ENCODE data around the gene HBS1L.

HBS1L gene

DNA sequence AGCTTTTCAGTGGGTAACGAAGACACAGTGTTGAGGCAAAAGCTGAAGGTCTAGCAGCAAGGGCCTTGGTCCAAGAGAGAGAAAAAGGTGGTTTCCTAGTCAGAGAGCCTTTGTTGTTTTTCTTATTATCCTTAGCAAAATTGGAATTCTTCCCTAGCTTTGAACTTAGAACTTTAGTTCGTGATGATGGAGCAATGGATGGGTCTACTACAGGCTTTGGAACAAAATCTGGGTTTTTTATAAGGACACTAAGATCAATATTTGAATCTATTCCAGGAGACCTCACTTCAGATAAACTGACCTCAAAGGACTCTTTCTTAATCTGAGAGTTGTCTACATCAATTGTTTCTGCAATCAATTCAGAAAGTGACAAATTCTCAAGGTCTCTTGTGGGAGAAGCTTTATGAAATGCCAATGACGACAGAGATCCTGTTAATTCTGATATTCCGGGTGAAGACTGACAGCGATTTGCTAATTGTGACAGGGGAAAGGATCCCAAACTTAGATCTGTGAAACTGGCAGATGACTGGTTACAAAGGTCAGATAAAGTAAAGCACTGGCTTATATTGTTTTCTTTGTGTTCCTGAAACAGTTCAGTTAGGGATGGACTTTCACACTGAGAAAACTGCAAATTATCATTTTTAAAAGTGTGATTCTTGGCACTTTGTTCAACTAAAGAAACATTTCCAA is 17.7 kb downstream of the HBS1L start:
- ChIA-PET CTCF (interaction anchor here (0.6 kb wide), 2 partner anchors 15 to 853 kb away, joined by 3 to 4 read pairs; no protein-coding TSS in a partner anchor), POLR2A (ENCODE audit: low non-redundant PET) (no interaction called here)
- TF ChIP-seq, protein P1, sequence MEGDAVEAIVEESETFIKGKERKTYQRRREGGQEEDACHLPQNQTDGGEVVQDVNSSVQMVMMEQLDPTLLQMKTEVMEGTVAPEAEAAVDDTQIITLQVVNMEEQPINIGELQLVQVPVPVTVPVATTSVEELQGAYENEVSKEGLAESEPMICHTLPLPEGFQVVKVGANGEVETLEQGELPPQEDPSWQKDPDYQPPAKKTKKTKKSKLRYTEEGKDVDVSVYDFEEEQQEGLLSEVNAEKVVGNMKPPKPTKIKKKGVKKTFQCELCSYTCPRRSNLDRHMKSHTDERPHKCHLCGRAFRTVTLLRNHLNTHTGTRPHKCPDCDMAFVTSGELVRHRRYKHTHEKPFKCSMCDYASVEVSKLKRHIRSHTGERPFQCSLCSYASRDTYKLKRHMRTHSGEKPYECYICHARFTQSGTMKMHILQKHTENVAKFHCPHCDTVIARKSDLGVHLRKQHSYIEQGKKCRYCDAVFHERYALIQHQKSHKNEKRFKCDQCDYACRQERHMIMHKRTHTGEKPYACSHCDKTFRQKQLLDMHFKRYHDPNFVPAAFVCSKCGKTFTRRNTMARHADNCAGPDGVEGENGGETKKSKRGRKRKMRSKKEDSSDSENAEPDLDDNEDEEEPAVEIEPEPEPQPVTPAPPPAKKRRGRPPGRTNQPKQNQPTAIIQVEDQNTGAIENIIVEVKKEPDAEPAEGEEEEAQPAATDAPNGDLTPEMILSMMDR (conservative IDR thresholded peaks at IDR 0.05; ENCODE audit: low read depth), result no peak
- DNase-seq (ENCODE audit: low spot score), result no peak
- H3K27ac ChIP-seq, result no peak overlapping the region

DNA sequence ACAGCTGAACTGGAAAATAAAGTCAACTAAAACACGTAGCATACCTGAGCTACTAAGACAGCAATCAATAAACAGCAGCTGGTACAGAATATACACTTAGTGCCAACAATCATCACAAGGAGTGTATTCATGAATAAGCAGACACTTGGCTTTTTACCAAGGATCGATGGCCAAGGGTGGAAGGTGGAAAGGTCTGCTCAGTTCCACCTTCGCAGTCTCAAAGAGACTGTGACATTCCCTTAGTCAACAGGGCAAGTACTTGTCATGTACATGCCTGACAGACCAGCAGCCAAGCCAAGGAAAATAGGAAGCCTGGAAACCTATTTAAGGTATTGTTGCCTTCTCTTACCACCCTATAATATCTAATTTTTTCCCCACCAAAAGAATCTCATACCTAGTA is 21.4 kb downstream of the HBS1L start:
- POLR2A ChIA-PET (ENCODE audit: low non-redundant PET), result no interaction called here
- TF ChIP-seq, protein P1 (conservative IDR thresholded peaks at IDR 0.05; ENCODE audit: low read depth), result no peak
- CTCF ChIA-PET, result no interaction called here
- no peak for DNase-seq (ENCODE audit: low spot score)
- no peak overlapping the region for H3K27ac ChIP-seq

DNA sequence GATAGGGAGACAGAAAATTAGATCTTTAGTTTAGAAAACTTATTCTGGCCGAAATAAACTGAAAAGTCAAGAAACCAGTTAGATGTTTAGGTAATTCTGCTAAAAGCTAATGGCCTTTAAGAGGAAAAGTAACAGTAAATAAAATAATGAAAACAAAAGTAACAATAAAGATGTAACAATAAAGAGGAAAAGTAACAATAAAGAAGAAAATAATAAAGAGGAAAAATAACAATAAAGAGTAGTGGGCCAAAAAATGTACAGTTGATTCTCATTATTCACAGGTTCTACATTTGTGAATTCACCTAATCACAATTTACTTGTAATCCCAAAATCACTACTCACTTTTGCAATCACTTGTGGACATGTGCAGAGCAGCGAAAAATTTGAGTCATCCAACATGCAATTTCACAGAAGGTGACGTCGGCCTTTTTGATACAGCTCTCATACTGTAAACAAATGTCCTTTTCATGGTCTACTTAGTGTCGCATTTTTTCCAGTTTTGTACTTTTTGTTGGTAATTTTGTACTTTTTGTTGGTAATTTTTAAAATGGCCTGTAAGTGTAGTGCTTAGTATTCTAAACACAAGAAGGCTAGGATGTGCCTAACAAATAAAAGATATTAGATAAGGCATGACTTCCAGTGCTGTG is 24.0 kb downstream of the HBS1L start:
- POLR2A ChIA-PET (ENCODE audit: low non-redundant PET), result no interaction called here
- no peak for DNase-seq (ENCODE audit: low spot score)
- TF ChIP-seq, protein P1 (conservative IDR thresholded peaks at IDR 0.05; ENCODE audit: low read depth), result no peak
- no peak overlapping the region for H3K27ac ChIP-seq
- CTCF ChIA-PET, result no interaction called here

DNA sequence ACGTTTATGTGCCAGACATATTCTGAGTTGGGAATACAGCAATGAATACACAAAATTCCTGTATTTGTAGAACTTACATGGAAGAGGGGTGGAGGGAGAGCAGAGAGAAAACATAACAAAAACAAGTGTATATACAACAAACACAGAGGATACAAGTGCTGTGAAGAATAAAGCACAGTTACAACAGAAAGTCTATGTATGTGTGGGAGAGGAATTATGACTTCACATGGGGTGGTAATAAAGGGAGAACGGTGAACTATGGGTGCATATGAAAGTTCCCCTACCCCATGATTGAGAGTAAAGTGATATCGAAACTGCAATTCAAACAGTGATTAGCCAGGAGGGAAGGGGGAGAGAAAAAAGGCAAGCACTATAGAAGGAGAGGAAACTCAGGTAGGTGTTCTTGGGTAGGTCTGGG is 24.6 kb downstream of the HBS1L start:
- CTCF ChIA-PET, result no interaction called here
- TF ChIP-seq, protein P1 (conservative IDR thresholded peaks at IDR 0.05; ENCODE audit: low read depth), result no peak

DNA sequence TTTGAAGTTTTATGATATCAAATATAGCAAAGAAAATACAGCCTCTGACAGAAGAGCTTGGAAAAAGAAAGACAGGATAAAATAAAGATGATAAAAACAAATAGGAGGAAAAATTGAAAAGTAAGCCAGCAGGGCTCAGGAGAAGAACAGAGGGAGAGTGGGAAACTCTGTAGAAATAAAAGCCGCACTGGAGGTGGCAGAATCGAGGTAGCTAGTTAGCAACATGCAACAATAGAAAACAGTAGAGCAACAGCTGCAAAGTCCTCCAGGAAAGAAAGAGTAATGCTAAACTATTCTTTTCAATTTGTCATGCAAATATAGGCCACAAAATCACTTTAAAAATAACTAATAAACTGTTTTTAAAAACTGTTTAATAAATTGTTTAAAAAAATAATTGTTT is 28.8 kb downstream of the HBS1L start:
- ChIA-PET CTCF (interaction anchor here (0.6 kb wide), 2 partner anchors 197 to 1067 kb away, joined by 3 read pairs; no protein-coding TSS in a partner anchor), POLR2A (ENCODE audit: low non-redundant PET) (no interaction called here)
- TF ChIP-seq, protein P1 (conservative IDR thresholded peaks at IDR 0.05; ENCODE audit: low read depth), result no peak
- H3K27ac ChIP-seq, result no peak overlapping the region
- DNase-seq (ENCODE audit: low spot score), result no peak

More for the DNA sequence above, 24.6 kb downstream of the HBS1L start:
- no peak overlapping the region for H3K27ac ChIP-seq
- POLR2A ChIA-PET (ENCODE audit: low non-redundant PET), result no interaction called here
- no peak for DNase-seq (ENCODE audit: low spot score)

DNA sequence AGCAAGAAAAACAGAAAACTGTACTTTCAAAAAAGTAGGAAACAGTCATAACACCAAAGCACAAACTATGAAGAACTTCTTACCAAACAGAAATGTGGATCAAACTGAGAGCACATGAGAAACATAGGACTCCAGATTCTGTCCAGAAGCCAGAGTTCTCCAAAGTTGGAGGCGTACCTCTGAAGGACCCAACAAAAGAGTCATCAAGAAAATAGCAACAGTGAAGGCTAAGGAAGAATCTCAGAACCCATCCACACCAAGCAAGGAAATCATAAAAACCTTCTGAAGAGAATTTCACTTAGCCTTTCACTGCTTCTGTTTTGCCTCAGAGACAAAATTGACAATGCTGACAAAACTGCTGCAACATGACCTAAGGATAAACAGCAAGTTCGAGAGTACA is 29.4 kb downstream of the HBS1L start:
- TF ChIP-seq, protein P1 (conservative IDR thresholded peaks at IDR 0.05; ENCODE audit: low read depth), result no peak
- no peak for DNase-seq (ENCODE audit: low spot score)
- CTCF ChIA-PET, result interaction anchor here (0.6 kb wide), 2 partner anchors 196 to 1066 kb away, joined by 3 read pairs; no protein-coding TSS in a partner anchor
- H3K27ac ChIP-seq, result no peak overlapping the region
- POLR2A ChIA-PET (ENCODE audit: low non-redundant PET), result no interaction called here

Data from RWPE1 (cell line).